Vagina (tissue), 2 donors: ENCODE results near the gene SLC43A1.

ENCODE experiments used
- POLR2A ChIP-seq, 2 donors: fragments of 450-650 bp; IDR thresholded peaks; one replicate each; pipeline ENCODE4 v1.6.1; 2017; ENCODE audit warnings: antibody characterized with exemption in 2 of 2, mild to moderate bottlenecking in 2 of 2, moderate library complexity in 2 of 2
- POLR2AphosphoS5 ChIP-seq, 2 donors: sonication (generic); formaldehyde crosslinking; IDR thresholded peaks; one replicate each; pipeline ENCODE4 v1.9.0; 2017; ENCODE audit warnings: antibody characterized with exemption in 2 of 2, mild to moderate bottlenecking in 2 of 2, low read depth in 1 of 2; ENCODE audit not compliant: insufficient read depth in 1 of 2
- TF ChIP-seq, protein P1 (sequence below), 3 experiments: fragments of 450-650 bp in 2 of 3; fragments of 200-600 bp in 1 of 3; sonication (generic) in 1 of 3; IDR thresholded peaks; one replicate each; pipeline ENCODE4 v1.5.1; 2017 to 2019; ENCODE audit warnings: antibody characterized with exemption in 3 of 3, mild to moderate bottlenecking in 2 of 3, moderate library complexity in 2 of 3

DNA sequence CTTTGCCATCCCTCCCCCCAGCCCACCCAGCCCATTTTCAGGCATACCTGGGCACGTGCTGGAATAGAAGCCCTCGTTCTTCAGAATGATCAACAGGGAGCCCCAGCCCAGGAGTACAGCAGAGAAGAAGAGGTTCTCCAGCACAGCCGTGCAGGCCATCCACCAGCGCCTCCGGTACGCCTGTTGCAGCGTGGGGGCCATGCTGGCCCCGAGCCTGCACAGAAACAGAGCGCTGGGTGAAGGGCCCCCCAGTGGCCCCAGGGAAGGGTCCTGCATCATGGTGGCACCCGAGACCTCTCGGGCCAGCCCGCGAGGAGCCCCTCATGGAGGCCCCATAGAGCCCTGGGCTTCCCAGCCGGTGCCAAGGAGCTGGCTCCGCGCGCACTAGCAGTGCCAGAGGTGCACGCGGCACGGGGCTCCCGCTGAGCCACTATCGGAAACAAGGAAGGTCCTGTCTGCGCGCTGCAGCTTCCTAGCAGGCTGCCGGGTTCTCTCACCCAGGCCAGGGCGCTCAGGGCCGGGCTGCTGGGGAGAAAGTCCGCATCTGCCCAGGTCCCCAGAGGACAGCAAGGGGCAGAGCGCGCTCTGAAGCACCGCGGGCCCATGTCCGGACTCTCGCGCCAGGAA is 1.5 kb downstream of the SLC43A1 start:
- no peak for TF ChIP-seq POLR2A (IDR thresholded peaks at IDR 0.05)
- TF ChIP-seq, protein P1, sequence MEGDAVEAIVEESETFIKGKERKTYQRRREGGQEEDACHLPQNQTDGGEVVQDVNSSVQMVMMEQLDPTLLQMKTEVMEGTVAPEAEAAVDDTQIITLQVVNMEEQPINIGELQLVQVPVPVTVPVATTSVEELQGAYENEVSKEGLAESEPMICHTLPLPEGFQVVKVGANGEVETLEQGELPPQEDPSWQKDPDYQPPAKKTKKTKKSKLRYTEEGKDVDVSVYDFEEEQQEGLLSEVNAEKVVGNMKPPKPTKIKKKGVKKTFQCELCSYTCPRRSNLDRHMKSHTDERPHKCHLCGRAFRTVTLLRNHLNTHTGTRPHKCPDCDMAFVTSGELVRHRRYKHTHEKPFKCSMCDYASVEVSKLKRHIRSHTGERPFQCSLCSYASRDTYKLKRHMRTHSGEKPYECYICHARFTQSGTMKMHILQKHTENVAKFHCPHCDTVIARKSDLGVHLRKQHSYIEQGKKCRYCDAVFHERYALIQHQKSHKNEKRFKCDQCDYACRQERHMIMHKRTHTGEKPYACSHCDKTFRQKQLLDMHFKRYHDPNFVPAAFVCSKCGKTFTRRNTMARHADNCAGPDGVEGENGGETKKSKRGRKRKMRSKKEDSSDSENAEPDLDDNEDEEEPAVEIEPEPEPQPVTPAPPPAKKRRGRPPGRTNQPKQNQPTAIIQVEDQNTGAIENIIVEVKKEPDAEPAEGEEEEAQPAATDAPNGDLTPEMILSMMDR (IDR thresholded peaks at IDR 0.05), result no peak
- TF ChIP-seq POLR2AphosphoS5 (IDR thresholded peaks at IDR 0.05; ENCODE audit: insufficient read depth in 1 of 2, low read depth in 1 of 2), result no peak
